HCT116 (cell line): Measurements from ENCODE around the gene LLCFC1. TPM values are rescaled to one million over a fixed set of nuclear protein-coding genes. Genes with fewer than 3 reads are reported as not detected.

Experiments used
- ATAC-seq: fragments of 200-7000 bp; cut with Tn5 transposase; 2 replicates; pipeline ENCODE4 v1.9.1; 2020; ENCODE audit warnings: mild to moderate bottlenecking, moderate library complexity
- BruUV-seq: library from RNA; stranded (reverse); fragments of 400-500 nt; replicated peaks from 2 replicates; lab custom pipeline; 2021; lab: Mats Ljungman, UMichigan
- CTCF ChIA-PET: fragments of 300-600 bp; sonication (Branson Sonifier 250); formaldehyde crosslinking; loops from one replicate; lab custom pipeline; 2021; ENCODE audit warnings: antibody characterized with exemption; lab: Charles Lee
- POLR2A ChIA-PET: fragments of 300-600, 350-600 bp; sonication (Branson Sonifier 250); formaldehyde crosslinking; loops from one replicate; lab custom pipeline; 2021; ENCODE audit warnings: antibody characterized with exemption; lab: Charles Lee
- RAD21 ChIA-PET, 2 experiments: fragments of 300-600 bp; sonication (Branson Sonifier 250); formaldehyde crosslinking; loops; one replicate each; lab custom pipeline; 2023; ENCODE audit warnings: low total read pairs in 2 of 2; ENCODE audit not compliant: uncharacterized antibody in 2 of 2, unreplicated experiment in 2 of 2, low non-redundant PET in 1 of 2; lab: Charles Lee
- DNase-seq: peaks from one replicate; pipeline ENCODE4 v3.0.0-alpha.2; 2010; ENCODE audit warnings: low read depth, low spot score
- H2AFZ ChIP-seq: fragments of 200-600 bp; shearing (Covaris generic), sonication (generic); 2 replicates; pipeline ENCODE4 v1.6.1; 2017; ENCODE audit warnings: low read depth, mixed run types, mixed read lengths, antibody characterized with exemption, low read length; ENCODE audit not compliant: poor library complexity, severe bottlenecking
- H3K27ac ChIP-seq: 2 replicates; pipeline ENCODE4 v1.5.1; 2012; ENCODE audit warnings: low read depth, low read length
- H3K27me3 ChIP-seq: fragments of 200-600 bp; sonication (generic); 2 replicates; pipeline ENCODE4 v1.6.1; 2016; ENCODE audit warnings: mixed run types, low read length, mixed read lengths; ENCODE audit not compliant: insufficient read depth
- H3K36me3 ChIP-seq, 2 experiments: fragments of 200-500 bp in 1 of 2; fragments of 200-600 bp in 1 of 2; sonication (Bioruptor generic) in 1 of 2; sonication (generic) in 1 of 2; 2 replicates each; pipeline versions ENCODE4 v1.5.1 to v1.6.1; 2014 to 2016; ENCODE audit warnings: low read length in 2 of 2, inconsistent platforms in 1 of 2, mixed read lengths in 1 of 2, mixed run types in 1 of 2; ENCODE audit not compliant: insufficient read depth in 2 of 2, control insufficient read depth in 1 of 2
- H3K4me1 ChIP-seq, 2 experiments: fragments of 200-600 bp in 1 of 2; sonication (generic) in 1 of 2; 2 replicates each; pipeline versions ENCODE4 v1.5.1 to v1.6.1; 2012 to 2017; ENCODE audit warnings: low read length in 2 of 2, inconsistent platforms in 1 of 2, mild to moderate bottlenecking in 1 of 2, mixed read lengths in 1 of 2, mixed run types in 1 of 2, moderate library complexity in 1 of 2; ENCODE audit not compliant: insufficient read depth in 2 of 2, control insufficient read depth in 1 of 2
- H3K4me2 ChIP-seq: fragments of 200-600 bp; sonication (generic); 2 replicates; pipeline ENCODE4 v1.6.1; 2017; ENCODE audit warnings: mixed run types, low read length, mixed read lengths
- H3K4me3 ChIP-seq, 2 experiments: fragments of 200-600 bp in 1 of 2; sonication (generic) in 1 of 2; replicated peaks in 1 of 2; 2 replicates each; pipeline ENCODE4 v1.5.1; 2011 to 2016; ENCODE audit warnings: low read length in 2 of 2, control low read depth in 1 of 2, low read depth in 1 of 2, mild to moderate bottlenecking in 1 of 2, mixed read lengths in 1 of 2, mixed run types in 1 of 2
- H3K79me2 ChIP-seq: fragments of 200-600 bp; sonication (generic); 2 replicates; pipeline ENCODE4 v1.6.1; 2017; ENCODE audit warnings: mild to moderate bottlenecking, mixed run types, low read length, moderate library complexity, mixed read lengths; ENCODE audit not compliant: insufficient read depth
- H3K9ac ChIP-seq: fragments of 200-600 bp; sonication (generic); 2 replicates; pipeline ENCODE4 v1.6.1; 2016; ENCODE audit warnings: low read length, mixed read lengths
- H3K9me2 ChIP-seq: fragments of 200-600 bp; sonication (generic), shearing (Covaris generic); 2 replicates; pipeline ENCODE4 v1.6.1; 2017; ENCODE audit warnings: mixed run types, mild to moderate bottlenecking, moderate library complexity; ENCODE audit not compliant: insufficient read depth
- H3K9me3 ChIP-seq, 2 experiments: fragments of 200-500 bp in 1 of 2; fragments of 200-600 bp in 1 of 2; sonication (Bioruptor generic) in 1 of 2; sonication (generic) in 1 of 2; 2 replicates each; pipeline ENCODE4 v1.6.1; 2014 to 2017; ENCODE audit warnings: low read length in 2 of 2, mixed read lengths in 2 of 2, inconsistent platforms in 1 of 2, low read depth in 1 of 2, mild to moderate bottlenecking in 1 of 2, mixed run types in 1 of 2, moderate library complexity in 1 of 2; ENCODE audit not compliant: control insufficient read depth in 1 of 2, insufficient read depth in 1 of 2
- H4K20me1 ChIP-seq: fragments of 200-600 bp; sonication (generic), shearing (Covaris generic); 2 replicates; pipeline ENCODE4 v1.6.1; 2017; ENCODE audit warnings: mixed run types, mild to moderate bottlenecking, moderate library complexity; ENCODE audit not compliant: insufficient read depth
- CBX3 ChIP-seq: IDR thresholded peaks from 2 replicates; pipeline ENCODE4 v1.6.1; 2012; ENCODE audit warnings: low read depth
- ELF1 ChIP-seq: IDR thresholded peaks from 2 replicates; pipeline ENCODE4 v1.6.1; 2012; ENCODE audit warnings: low read depth, borderline replicate concordance
- EZH2 ChIP-seq: fragments of 200-600 bp; sonication (generic); IDR thresholded peaks from 2 replicates; pipeline ENCODE4 v1.6.1; 2017; ENCODE audit warnings: antibody characterized with exemption, mixed run types
- FOSL1 ChIP-seq: IDR thresholded peaks from 2 replicates; pipeline ENCODE4 v1.6.1; 2012; ENCODE audit warnings: low read depth
- POLR2A ChIP-seq: IDR thresholded peaks from 2 replicates; pipeline ENCODE4 v1.7.0; 2011; ENCODE audit warnings: borderline replicate concordance; ENCODE audit not compliant: insufficient read depth, insufficient read length; ENCODE audit errors: extremely low read depth
- POLR2AphosphoS5 ChIP-seq: IDR thresholded peaks from 2 replicates; pipeline ENCODE4 v1.6.1; 2011; ENCODE audit warnings: mild to moderate bottlenecking, low read depth, low read length, moderate library complexity
- RAD21 ChIP-seq: IDR thresholded peaks from 2 replicates; pipeline ENCODE4 v1.6.1; 2012; ENCODE audit warnings: low read depth, mild to moderate bottlenecking
- SIN3A ChIP-seq: IDR thresholded peaks from 2 replicates; pipeline ENCODE4 v1.6.1; 2012; ENCODE audit warnings: low read depth
- SRF ChIP-seq: IDR thresholded peaks from 2 replicates; pipeline ENCODE4 v1.6.1; 2012; ENCODE audit warnings: low read depth
- YY1 ChIP-seq: IDR thresholded peaks from 2 replicates; pipeline ENCODE4 v1.6.1; 2011; ENCODE audit warnings: low read length, low read depth, moderate library complexity, mild to moderate bottlenecking; ENCODE audit not compliant: insufficient replicate concordance; ENCODE audit errors: extremely low read depth
- intact Hi-C: fragments of 100-400 bp; cut with micrococcal nuclease; formaldehyde crosslinking; loops from 2 replicates; pipeline ENCODE4 v1.10.0; 2022
- total RNA-seq: library from RNA; stranded (reverse); gene quantifications from one replicate; pipeline ENCODE4 v1.2.1, GENCODE V29; 2021; ENCODE audit not compliant: unreplicated experiment
- TF ChIP-seq, protein P1 (sequence below): IDR thresholded peaks from 2 replicates; pipeline ENCODE4 v1.6.1; 2011; ENCODE audit warnings: mild to moderate bottlenecking, low read length, moderate library complexity; ENCODE audit not compliant: insufficient replicate concordance; ENCODE audit errors: extremely low read depth
- TF ChIP-seq, protein P2 (sequence below): IDR thresholded peaks from 2 replicates; pipeline ENCODE4 v1.6.1; 2012
- TF ChIP-seq, protein P3 (sequence below): IDR thresholded peaks from 2 replicates; pipeline ENCODE4 v1.6.1; 2012

The LLCFC1 gene
- total RNA-seq, 1 experiment from 2014 or later = not detected

DNA sequence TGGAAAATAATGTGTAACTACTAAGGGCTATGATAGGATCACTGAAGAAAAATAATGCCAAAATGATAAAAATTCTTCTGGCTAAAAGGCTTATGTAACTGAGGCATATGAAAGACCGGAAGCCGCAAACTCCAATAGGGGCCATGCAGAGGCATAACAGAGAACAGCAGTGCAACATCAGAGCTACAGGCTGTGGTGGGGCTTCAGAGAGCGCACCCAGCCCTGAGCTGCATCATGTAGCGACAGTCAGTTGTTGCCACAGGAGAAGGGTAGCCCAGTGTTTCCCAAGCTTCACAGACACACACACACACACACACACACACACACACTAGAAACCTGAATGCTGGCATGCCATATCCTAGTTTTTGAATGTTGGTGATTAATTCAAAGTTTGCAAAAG, 9.3 kb downstream of the LLCFC1 start:
- CTCF ChIA-PET = no interaction called here
- intact Hi-C loops = no loop called here

More for the DNA sequence above, 9.3 kb downstream of the LLCFC1 start:
- no peak overlapping the region for H3K9ac ChIP-seq
- ChIA-PET RAD21 (no interaction called here), POLR2A (no interaction called here)
- TF ChIP-seq, protein P1, sequence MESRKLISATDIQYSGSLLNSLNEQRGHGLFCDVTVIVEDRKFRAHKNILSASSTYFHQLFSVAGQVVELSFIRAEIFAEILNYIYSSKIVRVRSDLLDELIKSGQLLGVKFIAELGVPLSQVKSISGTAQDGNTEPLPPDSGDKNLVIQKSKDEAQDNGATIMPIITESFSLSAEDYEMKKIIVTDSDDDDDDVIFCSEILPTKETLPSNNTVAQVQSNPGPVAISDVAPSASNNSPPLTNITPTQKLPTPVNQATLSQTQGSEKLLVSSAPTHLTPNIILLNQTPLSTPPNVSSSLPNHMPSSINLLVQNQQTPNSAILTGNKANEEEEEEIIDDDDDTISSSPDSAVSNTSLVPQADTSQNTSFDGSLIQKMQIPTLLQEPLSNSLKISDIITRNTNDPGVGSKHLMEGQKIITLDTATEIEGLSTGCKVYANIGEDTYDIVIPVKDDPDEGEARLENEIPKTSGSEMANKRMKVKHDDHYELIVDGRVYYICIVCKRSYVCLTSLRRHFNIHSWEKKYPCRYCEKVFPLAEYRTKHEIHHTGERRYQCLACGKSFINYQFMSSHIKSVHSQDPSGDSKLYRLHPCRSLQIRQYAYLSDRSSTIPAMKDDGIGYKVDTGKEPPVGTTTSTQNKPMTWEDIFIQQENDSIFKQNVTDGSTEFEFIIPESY = no peak
- TF ChIP-seq RAD21 (no peak), POLR2A (no peak), CBX3 (no peak), SRF (no peak), POLR2AphosphoS5 (no peak), SIN3A (no peak), EZH2 (no peak), FOSL1 (no peak), YY1 (no peak), ELF1 (no peak)
- TF ChIP-seq, protein P2, sequence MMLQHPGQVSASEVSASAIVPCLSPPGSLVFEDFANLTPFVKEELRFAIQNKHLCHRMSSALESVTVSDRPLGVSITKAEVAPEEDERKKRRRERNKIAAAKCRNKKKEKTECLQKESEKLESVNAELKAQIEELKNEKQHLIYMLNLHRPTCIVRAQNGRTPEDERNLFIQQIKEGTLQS = no peak
- TF ChIP-seq, protein P3, sequence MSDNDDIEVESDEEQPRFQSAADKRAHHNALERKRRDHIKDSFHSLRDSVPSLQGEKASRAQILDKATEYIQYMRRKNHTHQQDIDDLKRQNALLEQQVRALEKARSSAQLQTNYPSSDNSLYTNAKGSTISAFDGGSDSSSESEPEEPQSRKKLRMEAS = no peak
- H3K4me1 ChIP-seq = no peaks in the 10 kb centered on the region
- no peak overlapping the region for H3K4me3 ChIP-seq
- H4K20me1 ChIP-seq = no peaks in the 10 kb centered on the region
- no peak overlapping the region for H3K4me2 ChIP-seq
- H3K9me2 ChIP-seq = no peaks in the 10 kb centered on the region
- H2AFZ ChIP-seq = no peak overlapping the region
- BruUV-seq = no TSS peak
- H3K27ac ChIP-seq = no peak overlapping the region
- DNase-seq = no peak
- H3K79me2 ChIP-seq = no peaks in the 10 kb centered on the region
- no peaks in the 10 kb centered on the region for H3K36me3 ChIP-seq
- no peak for ATAC-seq
- no peaks in the 10 kb centered on the region for H3K9me3 ChIP-seq
- H3K27me3 ChIP-seq = peaks cover 11% of the 10 kb centered on the region
